Endometrial microvascular endothelial cells (primary cell): ENCODE measurements around the gene TBL1XR1. TPM values are rescaled to one million over a fixed set of nuclear protein-coding genes. Genes with fewer than 3 reads are reported as not detected.

Experiments
- in situ Hi-C: cut with HindIII; loops from 2 replicates; pipeline ENCODE4 v1.10.0; 2017; ENCODE audit warnings: low sequenced_read_pairs, low pct_unique_long_range_greater_than_20kb; ENCODE audit errors: inconsistent ontology term
- total RNA-seq: library from RNA; depleted of rRNA; stranded (reverse); fragments of >200 nt; gene quantifications from one replicate; pipeline ENCODE4 v1.2.3, GENCODE V29; 2015; ENCODE audit errors: inconsistent ontology term

Gene TBL1XR1
- total RNA-seq, 1 donor from 2014 or later = 60.8 TPM

DNA sequence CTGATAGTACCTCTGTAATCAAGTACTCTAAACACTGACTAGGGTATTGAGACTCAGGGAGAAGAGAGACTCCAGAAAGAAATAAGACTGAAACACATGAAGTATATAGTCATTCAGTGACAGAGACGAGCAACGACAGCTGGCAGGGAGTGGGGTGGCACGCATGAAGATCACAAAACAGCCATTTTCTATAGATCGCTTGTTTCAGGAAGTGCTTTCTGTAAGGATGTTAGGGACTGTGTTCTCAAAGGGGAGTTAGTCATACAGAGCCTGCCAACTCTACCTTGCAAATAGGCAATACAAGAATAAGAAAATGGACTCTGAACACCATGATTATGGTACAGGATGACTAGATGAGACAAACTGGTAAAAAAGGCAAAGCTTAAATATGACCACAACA, 139.5 kb downstream of the TBL1XR1 start:
- in situ Hi-C loops = no loop called here

DNA sequence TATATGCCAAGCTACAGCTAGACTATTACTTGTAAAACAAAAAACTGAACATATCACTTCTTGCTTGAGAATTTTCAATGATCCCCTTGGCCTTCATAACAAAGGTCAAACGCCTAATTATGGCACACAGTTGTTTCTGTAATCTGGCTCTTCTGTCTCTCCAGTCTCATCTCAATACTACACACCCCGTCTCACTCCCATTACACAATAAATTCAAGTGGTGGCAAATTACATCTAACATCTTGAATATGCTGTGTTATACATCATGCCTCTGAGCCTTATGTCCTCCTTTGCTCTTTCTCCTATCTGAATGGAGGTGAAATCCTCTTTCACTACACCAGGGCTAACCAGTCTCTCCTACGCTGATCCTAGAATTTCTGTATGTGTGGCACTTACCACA, 140.4 kb downstream of the TBL1XR1 start:
- in situ Hi-C loops = no loop called here

DNA sequence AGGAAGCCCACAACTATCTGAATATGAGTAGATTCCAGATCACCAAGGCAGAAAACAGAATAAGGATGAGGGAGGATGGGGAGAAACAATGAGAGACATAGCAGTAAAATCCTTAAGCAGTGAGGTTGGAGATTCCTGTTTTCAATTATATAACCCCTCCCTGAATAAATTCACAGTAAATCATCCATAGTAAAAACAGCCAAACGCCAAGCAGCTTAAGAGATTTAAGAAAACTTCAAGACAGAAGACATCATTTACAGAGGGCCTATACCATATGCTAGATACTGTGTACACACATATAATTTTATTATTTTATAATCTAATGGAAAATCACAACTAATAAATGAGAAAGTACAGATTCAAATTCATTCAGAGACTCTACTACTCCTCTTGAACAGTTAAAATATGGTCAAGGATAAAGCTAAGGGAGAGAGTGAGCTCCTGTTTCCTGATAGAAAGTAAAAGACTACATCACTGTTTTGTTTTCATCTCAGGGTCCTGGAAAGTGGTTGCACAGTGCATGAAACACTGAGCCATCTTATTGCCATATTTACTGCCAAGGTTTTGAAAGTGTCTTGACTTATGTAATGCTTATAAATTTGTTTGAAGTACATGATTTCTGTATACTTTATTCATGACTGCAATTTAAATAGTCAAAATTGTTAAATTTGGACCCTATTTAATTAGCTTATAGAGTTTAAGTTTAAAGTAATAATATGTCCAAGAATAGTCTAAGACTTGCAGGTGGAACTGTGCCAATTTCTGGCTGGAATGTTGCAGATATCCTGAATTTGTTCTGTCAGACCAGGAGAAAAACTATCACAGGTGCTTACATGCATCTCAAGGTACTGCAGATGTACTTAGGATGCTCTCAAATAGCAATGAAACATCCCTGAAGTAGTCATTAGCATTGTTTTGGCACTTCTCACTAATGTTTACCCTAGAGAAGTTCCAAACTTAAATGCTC, 141.4 kb downstream of the TBL1XR1 start:
- in situ Hi-C loops = no loop called here

DNA sequence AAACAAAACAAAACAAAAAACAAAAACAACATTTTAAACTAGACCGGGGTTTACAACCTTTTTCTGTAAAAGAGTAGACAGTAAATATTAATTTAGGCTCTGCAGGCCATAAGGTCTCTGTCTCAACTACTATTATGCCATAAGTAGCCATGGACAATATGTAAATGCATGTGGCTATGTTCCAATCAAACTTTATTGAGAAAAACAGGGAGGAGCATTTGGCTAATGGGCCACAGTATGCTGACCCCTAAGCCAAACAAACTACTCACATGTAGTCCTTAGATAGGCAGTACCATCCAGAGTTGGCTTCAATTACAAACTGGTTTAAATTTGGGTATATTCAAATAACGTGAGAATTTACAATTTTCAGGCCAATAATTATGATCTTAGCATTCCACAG, 144.2 kb downstream of the TBL1XR1 start:
- in situ Hi-C loops = no loop called here

DNA sequence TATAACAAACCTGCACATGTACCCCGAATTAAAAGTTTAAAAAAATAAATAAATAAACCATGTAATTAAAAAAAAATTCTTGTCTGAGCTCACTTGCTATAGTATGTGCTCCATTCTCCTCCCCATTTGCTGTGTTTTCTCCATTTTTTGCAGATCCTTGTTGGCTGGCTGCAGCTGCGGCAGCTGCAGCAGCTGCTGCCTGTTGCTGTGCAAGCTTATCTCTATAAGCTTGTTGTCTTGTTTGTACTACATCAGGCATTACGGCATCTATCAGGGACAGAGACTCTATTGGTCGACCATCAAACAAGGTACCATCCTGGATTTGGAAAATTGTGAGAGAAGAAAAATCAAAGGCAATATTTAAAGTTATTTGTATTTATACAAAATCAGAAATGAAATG, 145.9 kb downstream of the TBL1XR1 start:
- in situ Hi-C loops = no loop called here

DNA sequence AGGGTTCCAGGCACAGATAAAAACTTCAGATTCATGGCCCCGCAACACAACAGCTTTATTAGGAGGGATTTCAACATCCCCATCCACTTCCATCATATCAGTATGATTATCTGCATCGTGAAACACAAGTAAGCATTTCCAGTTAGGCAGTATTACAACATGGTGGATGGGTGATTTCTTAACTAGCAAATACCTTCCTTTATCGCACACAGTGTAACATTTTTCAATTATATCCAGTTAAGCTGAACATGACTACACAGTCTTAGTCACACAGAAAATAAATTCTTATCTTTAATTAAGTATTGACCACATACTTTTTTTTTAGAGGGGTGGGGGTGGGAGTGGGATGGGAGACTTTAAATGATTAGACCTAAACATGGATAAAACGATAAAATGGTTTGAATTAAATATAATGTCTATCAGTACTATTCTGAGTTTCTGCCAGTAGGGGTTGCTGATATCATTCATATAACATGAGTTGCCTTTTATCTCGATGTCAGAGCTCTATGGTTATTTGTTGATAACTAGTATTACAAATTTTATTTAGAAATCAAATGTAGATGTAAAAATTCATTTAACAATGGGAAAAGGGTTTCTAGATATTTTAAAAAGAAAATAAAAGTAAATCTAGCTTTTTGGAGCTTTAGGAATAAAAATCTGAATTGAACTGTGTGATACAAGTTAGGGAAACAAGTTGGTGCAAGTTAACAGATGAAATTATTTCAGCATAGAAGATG, 146.6 kb downstream of the TBL1XR1 start:
- in situ Hi-C loops = no loop called here

DNA sequence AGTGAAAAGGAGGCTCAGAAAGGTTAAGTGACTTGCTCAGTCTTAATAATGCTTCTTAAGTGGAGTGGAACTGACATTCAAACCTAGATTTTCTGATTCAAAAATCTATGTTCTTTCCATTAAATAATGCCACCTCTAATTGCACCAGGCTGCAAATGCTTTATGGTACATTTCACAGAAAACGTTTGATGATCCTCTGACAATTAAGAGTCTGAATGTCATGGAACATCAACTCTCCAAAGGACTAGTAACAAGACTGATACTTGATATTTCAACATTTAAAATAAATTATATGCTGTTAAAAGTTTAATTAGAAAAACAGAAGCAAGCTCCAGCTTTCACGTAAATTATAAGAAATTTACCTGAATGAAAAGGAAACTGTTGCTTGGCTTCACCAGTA, 151.5 kb downstream of the TBL1XR1 start:
- in situ Hi-C loops = loop anchor here (10.0 kb wide), 1 partner anchor 309 kb away; no protein-coding TSS in a partner anchor

DNA sequence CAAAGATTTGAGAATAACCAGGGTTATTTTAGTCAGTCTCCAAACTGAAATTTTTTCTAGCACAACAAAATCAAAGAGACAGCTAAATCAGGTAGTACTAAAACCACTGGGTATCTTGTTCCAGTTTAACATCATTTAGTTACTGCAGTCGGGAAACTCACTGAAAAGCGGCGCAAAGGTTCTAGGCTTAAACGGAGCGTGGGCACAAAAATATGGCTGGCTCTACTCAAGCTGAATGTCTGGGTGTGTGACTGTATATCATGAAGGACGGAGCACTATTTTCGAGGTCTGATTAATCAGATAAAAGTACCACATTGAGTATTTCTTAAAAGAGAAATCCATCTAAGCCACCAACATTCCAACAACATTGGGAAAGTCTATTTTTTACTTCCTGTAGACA, 152.1 kb downstream of the TBL1XR1 start:
- in situ Hi-C loops = loop anchor here (10.0 kb wide), 1 partner anchor 310 kb away; no protein-coding TSS in a partner anchor

DNA sequence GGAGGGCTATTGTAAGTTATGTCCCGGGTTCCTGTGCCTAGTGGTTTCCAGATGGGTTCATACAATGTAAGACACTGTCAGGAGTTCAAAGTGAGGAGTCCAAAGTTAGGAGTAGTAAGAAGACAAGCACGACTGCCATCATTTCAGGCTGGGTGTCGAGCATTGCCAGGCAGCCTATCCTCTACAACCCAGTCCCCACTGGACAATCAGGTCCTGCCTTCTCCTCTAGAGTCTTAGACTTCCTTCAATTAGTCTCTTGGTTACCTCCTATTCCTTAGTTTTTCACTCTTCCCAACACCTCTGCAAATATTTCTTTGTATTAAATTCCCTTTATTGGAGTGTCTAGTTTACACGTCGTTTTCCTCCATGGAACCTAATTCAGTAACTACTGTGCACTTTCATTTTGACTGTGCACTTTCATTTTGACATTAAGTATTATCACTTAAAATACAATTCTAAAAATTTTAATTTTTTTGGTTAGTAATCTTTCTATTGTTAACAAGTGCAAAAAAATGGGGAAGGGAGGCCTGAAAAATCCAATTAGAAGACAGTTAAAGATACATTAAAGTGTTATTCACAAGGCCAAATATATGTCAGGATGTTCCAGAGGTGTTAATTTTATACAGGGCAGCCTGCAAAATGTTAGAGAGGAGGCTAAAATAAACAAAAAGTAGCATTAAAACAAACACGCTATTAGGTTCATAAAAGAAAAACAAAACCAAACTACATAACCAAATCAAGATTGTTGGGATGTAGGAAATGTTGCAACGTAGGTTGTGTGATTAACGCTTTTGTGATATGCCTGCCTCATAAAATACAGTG, 155.3 kb downstream of the TBL1XR1 start:
- in situ Hi-C loops = loop anchor here (10.0 kb wide), 1 partner anchor 313 kb away; no protein-coding TSS in a partner anchor

DNA sequence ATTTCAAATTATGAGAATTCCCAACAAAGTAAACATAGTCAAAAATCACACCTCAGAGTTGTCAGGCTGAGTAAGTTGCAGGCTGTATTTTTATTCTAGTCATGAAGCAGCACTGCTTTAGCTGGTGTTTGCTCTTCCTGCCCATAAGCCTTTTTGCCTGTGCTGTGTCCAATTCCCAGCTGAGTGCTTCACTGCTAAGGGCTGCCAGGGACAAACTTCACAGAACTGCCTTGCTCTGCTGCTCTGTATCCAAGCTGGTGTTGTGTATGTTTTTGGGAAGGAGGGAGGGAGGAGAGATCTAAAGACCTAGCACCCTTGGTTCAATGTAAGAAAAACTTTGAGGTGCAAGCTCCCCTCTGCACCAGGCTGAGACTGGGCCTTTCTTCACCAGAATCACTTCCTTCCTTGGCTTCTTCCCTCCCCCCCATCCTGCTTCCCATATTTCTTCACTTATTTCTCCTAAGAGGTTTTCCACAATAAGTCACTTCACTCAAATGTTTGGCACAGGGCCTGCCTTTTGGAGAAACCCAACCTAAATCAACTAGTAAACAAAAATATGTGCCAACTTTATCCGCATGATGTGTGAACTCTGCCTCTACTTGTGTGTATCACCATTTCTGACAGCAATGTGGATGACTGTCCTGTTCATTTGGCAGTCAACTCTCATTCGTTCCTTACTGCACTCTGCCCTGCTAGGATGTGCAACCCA, 156.1 kb downstream of the TBL1XR1 start:
- in situ Hi-C loops = loop anchor here (10.0 kb wide), 1 partner anchor 314 kb away; no protein-coding TSS in a partner anchor

DNA sequence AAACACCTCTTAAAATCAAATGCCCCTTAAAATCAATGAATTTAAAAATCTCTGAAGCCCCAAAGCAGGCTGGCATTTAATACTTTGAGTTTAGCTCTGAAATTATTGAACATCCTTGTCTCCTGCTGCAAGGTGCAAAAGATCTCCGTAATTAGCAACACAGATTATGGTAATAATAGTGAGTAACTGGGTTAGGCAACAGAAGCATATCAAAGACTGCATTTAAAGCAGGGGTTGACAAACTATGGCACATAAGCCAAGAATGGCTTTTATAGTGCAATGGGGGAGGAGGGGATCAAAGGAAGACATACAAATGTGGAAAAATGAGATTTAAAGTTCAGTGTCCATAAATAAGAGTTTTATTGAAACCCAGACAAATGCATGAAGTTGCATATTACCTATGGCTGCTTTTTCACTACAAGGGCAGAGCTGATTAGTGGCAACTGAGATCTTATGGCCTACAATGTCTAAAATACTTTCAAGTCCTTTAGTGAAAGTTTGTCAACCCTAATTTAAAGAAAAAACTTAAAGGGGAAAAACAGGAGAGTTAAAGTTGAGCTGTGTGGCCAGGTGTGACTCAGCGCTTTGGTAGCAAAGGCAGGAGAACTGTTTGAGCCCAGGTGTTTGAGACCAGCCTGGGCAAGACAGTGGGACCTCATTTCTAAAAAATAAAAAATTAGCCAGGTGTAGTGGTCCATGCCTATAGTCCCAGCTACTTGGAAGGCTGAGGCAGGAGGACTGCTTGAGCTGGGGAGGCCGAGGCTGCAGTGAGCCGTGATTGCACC, 157.6 kb downstream of the TBL1XR1 start:
- in situ Hi-C loops = loop anchor here (10.0 kb wide), 1 partner anchor 315 kb away; no protein-coding TSS in a partner anchor

DNA sequence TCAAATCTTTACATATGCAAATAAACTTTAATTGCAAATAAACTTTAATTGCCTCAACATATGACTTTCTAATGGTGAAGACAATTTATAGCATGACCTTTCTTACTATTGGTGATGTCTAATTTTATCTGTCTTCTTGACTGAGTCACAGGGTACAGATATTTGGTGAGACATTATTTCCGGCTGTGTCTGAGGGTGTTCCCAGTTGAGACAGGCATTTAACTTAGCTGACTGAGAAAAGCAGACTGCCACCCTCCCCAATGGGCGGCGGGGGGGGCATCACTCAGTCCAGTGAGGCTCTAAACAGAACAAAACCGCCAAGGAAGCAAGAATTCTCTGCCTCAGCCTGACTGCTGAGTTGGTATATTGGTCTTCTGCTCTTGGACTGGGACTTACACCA, 160.0 kb downstream of the TBL1XR1 start:
- in situ Hi-C loops = no loop called here

DNA sequence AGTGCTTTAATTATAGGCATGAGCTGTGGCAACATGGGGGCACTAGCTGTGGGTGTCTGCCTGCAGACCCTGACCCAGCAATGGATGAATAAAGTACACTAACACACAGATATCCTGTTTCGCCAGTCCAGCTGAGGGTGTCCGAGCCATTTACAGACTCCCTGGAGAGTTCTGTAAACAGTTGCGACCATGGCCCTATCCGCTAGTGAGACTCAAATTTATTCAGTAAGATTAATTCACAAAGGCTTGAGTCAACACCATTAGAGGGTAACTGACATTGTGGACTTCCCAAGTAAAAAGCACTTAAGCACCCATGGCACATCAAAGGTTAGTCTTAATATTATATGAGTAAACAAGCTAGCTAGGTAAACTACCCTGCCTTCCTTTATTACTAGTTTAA, 161.6 kb downstream of the TBL1XR1 start:
- in situ Hi-C loops = no loop called here

DNA sequence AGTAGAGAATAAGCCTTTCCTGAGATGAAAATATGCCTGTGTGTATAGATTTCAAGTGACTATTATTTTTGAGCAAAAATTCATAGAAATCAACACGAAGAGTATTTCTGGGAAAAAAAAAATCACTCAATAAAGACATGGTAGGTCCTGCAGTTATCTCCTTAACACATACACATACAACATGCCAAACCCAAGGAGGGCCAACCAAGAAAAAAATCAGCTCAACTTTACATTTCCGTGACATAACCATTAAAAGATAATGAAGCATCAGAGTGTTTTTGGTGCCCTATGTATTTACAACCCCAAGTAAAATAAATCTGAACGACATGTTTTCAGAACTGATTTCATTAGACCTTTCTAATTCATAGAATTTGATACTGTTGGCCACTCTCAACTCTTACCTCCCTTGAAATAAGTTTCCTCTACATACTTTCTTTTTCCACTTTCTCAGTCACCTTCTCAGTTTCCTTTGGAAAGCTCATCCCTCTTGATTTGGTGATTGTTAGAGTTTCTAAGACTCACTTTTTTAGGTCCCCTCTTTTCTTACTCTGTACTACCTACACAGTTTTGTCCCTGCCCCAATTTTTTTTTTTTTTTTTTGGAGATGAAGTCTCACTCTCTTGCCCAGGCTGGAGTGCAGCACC, 162.3 kb downstream of the TBL1XR1 start:
- in situ Hi-C loops = no loop called here

DNA sequence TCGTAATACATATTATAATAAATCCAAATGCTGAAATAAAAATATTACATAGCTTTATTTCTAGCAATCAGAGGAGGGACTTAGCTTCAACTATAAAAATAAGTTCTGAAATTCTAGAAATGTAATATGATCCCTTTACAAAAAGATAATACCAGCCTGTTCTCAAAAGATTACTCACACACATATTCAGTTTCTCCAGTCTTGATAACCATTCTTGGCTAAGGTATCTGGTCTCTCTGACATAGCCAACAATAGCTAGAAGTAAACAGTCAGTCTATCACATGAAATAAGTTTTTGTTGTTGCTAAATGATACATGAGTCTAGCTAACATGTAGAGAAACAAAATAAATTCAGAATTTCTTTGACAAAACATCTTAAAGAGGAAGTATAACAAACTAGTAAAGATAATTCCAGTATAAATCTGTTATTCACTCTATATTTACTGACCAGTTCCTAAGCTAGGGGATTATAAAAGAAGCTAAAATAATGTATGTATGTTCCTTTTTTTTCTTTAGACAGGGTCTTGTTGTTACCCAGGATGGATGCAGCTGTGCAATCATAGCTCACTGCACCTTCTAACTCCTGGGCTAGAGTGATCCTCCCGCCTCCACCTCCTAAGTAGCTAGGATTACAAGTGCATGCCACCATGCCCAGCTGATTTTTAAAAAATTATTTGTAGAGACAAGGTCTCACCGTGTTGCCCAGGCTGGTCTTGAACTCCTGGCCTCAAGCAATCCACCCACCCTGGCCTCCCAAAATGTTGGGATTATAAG, 170.6 kb downstream of the TBL1XR1 start:
- in situ Hi-C loops = no loop called here

DNA sequence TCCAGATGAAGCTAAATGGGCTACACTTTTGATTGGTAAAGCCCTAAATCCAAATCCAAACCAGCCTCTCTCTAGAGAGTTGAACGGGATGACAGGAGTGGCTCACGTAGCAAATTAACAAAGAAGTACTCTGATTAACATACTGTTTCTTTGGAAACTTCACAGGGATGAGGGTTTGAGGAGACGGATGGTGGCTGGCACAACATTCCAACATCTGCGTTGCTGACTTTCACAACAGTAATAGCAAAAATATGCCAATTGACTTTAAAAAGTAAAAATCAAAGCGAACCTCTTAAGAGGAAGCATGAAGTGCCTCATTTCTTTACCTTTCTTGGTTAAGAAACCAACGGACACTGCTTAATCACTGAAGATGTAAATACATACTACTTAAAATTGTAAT, 181.4 kb downstream of the TBL1XR1 start:
- in situ Hi-C loops = no loop called here
